ENCODE measurements around the gene SRMS. TPM values are rescaled to one million over a fixed set of nuclear protein-coding genes. Genes with fewer than 3 reads are reported as not detected.

Gene SRMS
- polyA plus RNA-seq, 1 donor from 2014 or later: not detected

GRCh38 chr20:63542696-63543095, 4.9 kb downstream of the SRMS start:
- Histone ChIP-seq H3K4me3 (ENCODE audit: low read length) (no peak overlapping the region), H3K4me2 (ENCODE audit: low read length) (no peak overlapping the region), H3K36me3 (ENCODE audit: insufficient read depth, low read length) (no peaks in the 10 kb centered on the region), H3K79me2 (replicated peaks; ENCODE audit: insufficient read depth, low read length) (no peaks in the 10 kb centered on the region), H3K27me3 (ENCODE audit: insufficient read depth, low read depth, low read length) (no peaks in the 10 kb centered on the region), H3K9ac (ENCODE audit: low read length) (no peak overlapping the region), H3K9me3 (ENCODE audit: low read length) (no peaks in the 10 kb centered on the region), H3F3A (ENCODE audit: insufficient read depth, low read length, poor library complexity, severe bottlenecking) (no peaks in the 10 kb centered on the region), H4K20me1 (ENCODE audit: insufficient read depth) (no peaks in the 10 kb centered on the region), H2AFZ (ENCODE audit: low read depth, low read length) (no peak overlapping the region), H3K27ac (ENCODE audit: low read length) (no peak overlapping the region), H3K9me2 (ENCODE audit: insufficient read depth, low read length) (no peaks in the 10 kb centered on the region)
- TF ChIP-seq POLR2AphosphoS5 (IDR thresholded peaks at IDR 0.05) (no peak), REST (IDR thresholded peaks at IDR 0.05; ENCODE audit: borderline replicate concordance) (no peak), MXI1 (conservative IDR thresholded peaks at IDR 0.05; ENCODE audit: poor library complexity, severe bottlenecking) (no peak)

- Histone ChIP-seq H2AFZ (ENCODE audit: low read depth, low read length) (no peak overlapping the region), H3K79me2 (replicated peaks; ENCODE audit: insufficient read depth, low read length) (no peaks in the 10 kb centered on the region), H3K27me3 (ENCODE audit: insufficient read depth, low read depth, low read length) (no peaks in the 10 kb centered on the region), H3K9me3 (ENCODE audit: low read length) (no peaks in the 10 kb centered on the region), H3K27ac (ENCODE audit: low read length) (no peak overlapping the region), H3K9ac (ENCODE audit: low read length) (no peak overlapping the region), H3K4me3 (ENCODE audit: low read length) (no peak overlapping the region), H3K9me2 (ENCODE audit: insufficient read depth, low read length) (no peaks in the 10 kb centered on the region), H3K4me2 (ENCODE audit: low read length) (no peak overlapping the region), H3K36me3 (ENCODE audit: insufficient read depth, low read length) (no peaks in the 10 kb centered on the region), H4K20me1 (ENCODE audit: insufficient read depth) (no peaks in the 10 kb centered on the region), H3F3A (ENCODE audit: insufficient read depth, low read length, poor library complexity, severe bottlenecking) (no peaks in the 10 kb centered on the region)
- TF ChIP-seq EP300 (conservative IDR thresholded peaks at IDR 0.05; ENCODE audit: poor library complexity, severe bottlenecking): no peak
- no peak for TF ChIP-seq EZH2 (IDR thresholded peaks at IDR 0.05; ENCODE audit: borderline replicate concordance, insufficient read depth, low read length, poor library complexity, severe bottlenecking)
- TF ChIP-seq MXI1 (conservative IDR thresholded peaks at IDR 0.05; ENCODE audit: poor library complexity, severe bottlenecking): no peak
- TF ChIP-seq TAF1 (IDR thresholded peaks at IDR 0.05; ENCODE audit: low read depth): no peak
Observed at GRCh38 chr20:63542031-63542559, 5.5 kb downstream of the SRMS start.

- Histone ChIP-seq H3K27me3 (ENCODE audit: insufficient read depth, low read depth, low read length) (no peaks in the 10 kb centered on the region), H3K36me3 (ENCODE audit: insufficient read depth, low read length) (no peaks in the 10 kb centered on the region), H3K27ac (ENCODE audit: low read length) (no peak overlapping the region), H2AFZ (ENCODE audit: low read depth, low read length) (no peak overlapping the region), H3F3A (ENCODE audit: insufficient read depth, low read length, poor library complexity, severe bottlenecking) (no peaks in the 10 kb centered on the region), H3K9me3 (ENCODE audit: low read length) (no peaks in the 10 kb centered on the region), H3K4me3 (ENCODE audit: low read length) (no peak overlapping the region), H3K79me2 (replicated peaks; ENCODE audit: insufficient read depth, low read length) (no peaks in the 10 kb centered on the region), H4K20me1 (ENCODE audit: insufficient read depth) (no peaks in the 10 kb centered on the region), H3K9ac (ENCODE audit: low read length) (no peak overlapping the region), H3K4me2 (ENCODE audit: low read length) (no peak overlapping the region), H3K9me2 (ENCODE audit: insufficient read depth, low read length) (no peaks in the 10 kb centered on the region)
- TF ChIP-seq SMC3 (conservative IDR thresholded peaks at IDR 0.05; ENCODE audit: poor library complexity) (no peak), RAD21 (conservative IDR thresholded peaks at IDR 0.05) (no peak), CTCF (IDR thresholded peaks at IDR 0.05; ENCODE audit: poor library complexity, severe bottlenecking) (no peak), EP300 (conservative IDR thresholded peaks at IDR 0.05; ENCODE audit: poor library complexity, severe bottlenecking) (no peak), REST (IDR thresholded peaks at IDR 0.05; ENCODE audit: borderline replicate concordance) (no peak), MXI1 (conservative IDR thresholded peaks at IDR 0.05; ENCODE audit: poor library complexity, severe bottlenecking) (no peak), POLR2AphosphoS5 (IDR thresholded peaks at IDR 0.05) (no peak), EZH2 (IDR thresholded peaks at IDR 0.05; ENCODE audit: borderline replicate concordance, insufficient read depth, low read length, poor library complexity, severe bottlenecking) (no peak), TAF1 (IDR thresholded peaks at IDR 0.05; ENCODE audit: low read depth) (no peak)
Observed at GRCh38 chr20:63541371-63541770, 6.2 kb downstream of the SRMS start.

Measured in neural cell (in vitro differentiated cells).